ENCODE results near the gene IER2.

Gene IER2

GRCh38 chr19:13149628-13150186 lies 504 bp upstream of the IER2 start:
- Histone ChIP-seq H3K27me3 (ENCODE audit: control insufficient read depth, insufficient read depth, low read length) (no peaks in the 10 kb centered on the region), H3K4me2 (ENCODE audit: low read length) (peak overlapping the region; percentile 86), H3K27ac (peak overlapping the region; percentile 100), H2AFZ (peak overlapping the region; percentile 89), H3K79me2 (peaks cover 13% of the 10 kb centered on the region), H3K4me1 (no peaks in the 10 kb centered on the region), H3K4me3 (ENCODE audit: low read depth, low read length) (peak overlapping the region; percentile 98), H3K36me3 (ENCODE audit: control insufficient read depth, insufficient read depth, low read length) (peaks cover 3% of the 10 kb centered on the region), H3K9me3 (ENCODE audit: control insufficient read depth, low read length) (no peaks in the 10 kb centered on the region), H3K9ac (peak overlapping the region; percentile 12)
- TF ChIP-seq CTCF (IDR thresholded peaks at IDR 0.05), result no peak

- Histone ChIP-seq H3K27ac (peak overlapping the region; percentile 100), H3K79me2 (peaks cover 13% of the 10 kb centered on the region), H3K36me3 (ENCODE audit: control insufficient read depth, insufficient read depth, low read length) (peaks cover 3% of the 10 kb centered on the region), H3K4me3 (ENCODE audit: low read depth, low read length) (peak overlapping the region; percentile 98), H3K9ac (peak overlapping the region; percentile 100), H3K27me3 (ENCODE audit: control insufficient read depth, insufficient read depth, low read length) (no peaks in the 10 kb centered on the region), H3K4me2 (ENCODE audit: low read length) (peak overlapping the region; percentile 91), H3K9me3 (ENCODE audit: control insufficient read depth, low read length) (no peaks in the 10 kb centered on the region), H3K4me1 (peaks cover 7% of the 10 kb centered on the region), H2AFZ (peak overlapping the region; percentile 89)
- TF ChIP-seq CTCF (IDR thresholded peaks at IDR 0.05), result no peak
These were observed 857 bp downstream of the IER2 start for GRCh38 chr19:13150931-13151604.

GRCh38 chr19:13151605-13152355 lies 1.6 kb downstream of the IER2 start:
- Histone ChIP-seq H3K9ac (peak overlapping the region; percentile 100), H2AFZ (peak overlapping the region; percentile 62), H3K27ac (peak overlapping the region; percentile 100), H3K79me2 (peaks cover 13% of the 10 kb centered on the region), H3K4me2 (ENCODE audit: low read length) (peak overlapping the region; percentile 99), H3K9me3 (ENCODE audit: control insufficient read depth, low read length) (no peaks in the 10 kb centered on the region), H3K36me3 (ENCODE audit: control insufficient read depth, insufficient read depth, low read length) (peaks cover 3% of the 10 kb centered on the region), H3K4me3 (ENCODE audit: low read depth, low read length) (peak overlapping the region; percentile 98), H3K4me1 (peaks cover 9% of the 10 kb centered on the region), H3K27me3 (ENCODE audit: control insufficient read depth, insufficient read depth, low read length) (no peaks in the 10 kb centered on the region)
- peak; percentile 26 for TF ChIP-seq CTCF (IDR thresholded peaks at IDR 0.05)

- no peak for TF ChIP-seq CTCF (IDR thresholded peaks at IDR 0.05)
- peak overlapping the region; percentile 62 for H2AFZ ChIP-seq
- H3K36me3 ChIP-seq (ENCODE audit: control insufficient read depth, insufficient read depth, low read length), result peaks cover 3% of the 10 kb centered on the region
These were observed 2.3 kb downstream of the IER2 start for GRCh38 chr19:13152356-13152973.

More at GRCh38 chr19:13152356-13152973, 2.3 kb downstream of the IER2 start:
- Histone ChIP-seq H3K9ac (peak overlapping the region; percentile 96), H3K27ac (peak overlapping the region; percentile 100), H3K9me3 (ENCODE audit: control insufficient read depth, low read length) (no peaks in the 10 kb centered on the region), H3K27me3 (ENCODE audit: control insufficient read depth, insufficient read depth, low read length) (no peaks in the 10 kb centered on the region), H3K4me2 (ENCODE audit: low read length) (peak overlapping the region; percentile 99), H3K4me3 (ENCODE audit: low read depth, low read length) (peak overlapping the region; percentile 98), H3K79me2 (peaks cover 13% of the 10 kb centered on the region), H3K4me1 (peaks cover 12% of the 10 kb centered on the region)

Measured in parathyroid adenoma (tissue), 2 donors.